GM21390 (cell line): Measurements from ENCODE around the gene ZNF723.
"Not testable (repeated sequence)": the region's sequence is repeated elsewhere in the genome, so short reads cannot be mapped to it uniquely, and the experiment has no call there.

Experiments
- ATAC-seq: cut with Tn5 transposase; IDR thresholded peaks from one replicate; pipeline ENCODE4 v1.9.1; 2021; ENCODE audit not compliant: unreplicated experiment

Gene ZNF723

DNA sequence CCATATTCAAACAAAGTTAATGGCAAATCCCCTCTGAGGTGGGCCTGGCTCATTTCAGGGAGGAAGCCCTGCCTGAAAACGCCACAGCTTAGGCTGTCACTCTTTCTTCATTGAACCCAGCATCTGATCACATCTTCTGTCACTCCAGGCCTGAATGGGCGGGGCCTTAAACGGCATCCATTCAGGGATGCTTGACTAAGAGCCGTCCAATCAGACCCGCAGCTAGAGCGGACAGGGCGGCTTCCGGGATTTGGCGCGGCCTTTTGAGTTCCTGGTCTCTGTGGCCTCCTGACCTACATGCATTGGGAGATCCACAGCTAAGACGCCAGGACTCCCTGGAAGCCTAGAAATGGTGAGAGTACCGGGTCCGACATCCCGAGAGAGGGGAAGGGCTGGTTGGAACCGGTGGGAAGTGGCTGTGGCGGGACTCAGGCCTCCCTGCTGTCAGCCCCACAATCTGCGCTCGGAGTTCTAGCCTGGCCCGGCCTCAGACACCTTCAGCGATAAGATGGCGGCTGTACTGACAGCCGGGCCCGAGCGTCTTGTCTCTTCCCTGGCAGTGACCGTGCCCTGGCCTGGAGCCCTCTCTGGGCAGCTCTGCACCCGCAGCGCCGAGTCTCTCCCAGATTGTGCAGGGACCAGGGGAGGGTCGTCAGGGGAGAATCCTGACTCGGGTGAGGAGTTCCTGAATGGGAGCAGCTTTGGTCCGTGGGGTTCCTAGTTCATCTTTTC lies at the start of gene ZNF723:
Gene ZNF723, plus strand, starts transcription at position 261 of the 732 bp plus-strand sequence. Its CDS starts 89 bp downstream, at position 350.
- no peak for ATAC-seq

DNA sequence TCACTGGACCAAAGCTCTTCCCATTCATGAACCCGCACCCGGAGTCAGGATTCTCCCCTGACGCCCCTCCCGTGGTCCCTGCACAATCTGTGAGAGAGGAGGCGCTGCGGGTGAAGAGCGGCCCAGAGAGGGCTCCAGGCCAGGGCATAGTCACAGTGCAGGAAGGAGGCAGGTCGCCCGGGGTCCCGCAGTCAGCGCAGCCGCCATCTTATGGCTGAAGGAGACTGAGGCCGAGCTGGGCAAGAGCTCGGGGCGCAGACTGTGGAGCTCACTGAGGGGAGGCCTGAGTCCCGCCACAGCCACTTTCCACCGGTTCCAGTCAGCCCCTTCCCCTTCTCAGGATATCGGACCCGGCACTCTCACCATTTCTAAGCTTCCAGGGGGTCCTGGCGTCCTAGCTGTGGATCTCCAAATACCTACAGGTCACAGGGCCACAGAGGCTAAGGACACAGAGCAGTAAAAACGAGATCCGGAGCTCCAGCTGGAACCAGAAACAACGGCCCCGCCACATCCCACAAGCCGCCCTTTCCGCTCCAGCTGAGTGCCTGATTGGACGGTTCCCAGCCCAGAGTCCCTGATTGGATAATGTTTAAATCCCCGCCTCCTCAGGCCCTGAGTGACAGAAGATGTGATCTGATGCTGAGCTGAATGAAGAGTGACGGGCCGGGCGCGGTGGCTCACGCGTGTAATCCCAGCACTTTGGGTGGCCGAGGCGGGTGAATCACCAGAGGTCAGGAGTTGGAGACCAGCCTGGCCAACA lies 48.3 kb upstream of the ZNF723 start, which contains the start of gene ZNF99:
Gene ZNF99, minus strand, starts transcription at position 501 of the 760 bp plus-strand sequence. Its CDS starts 135 bp downstream, at position 366.
- no peak for ATAC-seq

DNA sequence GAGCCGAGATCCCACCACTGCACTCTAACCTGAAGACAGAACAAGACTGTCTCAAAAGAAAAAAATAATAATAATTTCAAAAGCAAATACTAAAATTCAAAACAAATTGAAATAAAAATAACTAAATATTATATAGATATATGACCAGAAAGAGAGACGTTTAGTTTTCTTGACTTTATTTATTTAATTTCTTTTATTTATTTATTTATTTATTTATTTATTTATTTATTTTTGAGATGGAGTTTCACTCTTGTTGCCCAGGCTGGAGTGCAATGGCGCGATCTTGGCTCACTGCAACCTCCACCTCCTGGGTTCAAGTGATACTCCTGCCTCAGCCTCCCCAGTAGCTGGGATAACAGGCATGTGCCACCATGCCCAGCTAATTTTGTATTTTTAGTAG lies 39.2 kb upstream of the ZNF723 start:
- ATAC-seq, result not testable (repeated sequence)

DNA sequence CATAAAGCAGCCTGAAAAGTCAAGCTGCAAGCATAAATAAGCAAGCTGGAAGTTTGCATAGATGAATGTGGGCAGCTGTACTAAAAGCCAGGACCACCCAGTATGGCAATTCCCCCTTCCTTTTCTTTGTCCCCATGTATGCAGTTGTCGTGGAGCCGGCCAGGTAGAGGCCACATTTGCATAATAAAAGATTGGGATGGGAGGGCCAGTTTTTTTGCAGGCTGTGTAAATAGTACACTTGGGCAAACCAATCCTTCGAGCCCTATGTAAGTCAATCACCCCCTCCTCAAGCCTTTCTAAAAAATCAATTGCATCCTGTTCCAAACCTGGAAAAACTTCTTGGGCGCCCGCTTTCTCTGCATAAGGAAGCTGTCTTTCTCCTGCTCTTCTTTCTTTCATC lies 35.1 kb upstream of the ZNF723 start:
- no peak for ATAC-seq

DNA sequence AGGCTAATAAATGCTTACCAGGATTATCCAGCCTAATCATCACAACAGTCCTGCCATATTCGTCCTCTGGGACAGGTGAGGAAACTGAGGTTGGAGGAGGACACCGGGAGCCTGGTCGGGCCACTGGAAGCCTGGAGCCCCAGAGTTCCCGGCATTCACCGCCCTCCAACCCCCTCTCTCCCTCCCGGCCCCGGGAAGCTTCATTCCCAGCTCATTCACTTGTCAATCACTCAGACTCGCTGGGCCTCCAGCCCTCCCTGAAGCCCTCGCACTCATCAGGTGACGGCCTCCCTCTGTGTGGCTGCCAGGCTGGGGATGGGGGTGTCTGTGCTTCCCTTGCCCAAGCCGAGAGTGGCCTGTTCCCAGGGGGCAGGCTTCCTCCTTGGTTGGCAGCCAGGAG lies 25.7 kb upstream of the ZNF723 start:
- no peak for ATAC-seq

DNA sequence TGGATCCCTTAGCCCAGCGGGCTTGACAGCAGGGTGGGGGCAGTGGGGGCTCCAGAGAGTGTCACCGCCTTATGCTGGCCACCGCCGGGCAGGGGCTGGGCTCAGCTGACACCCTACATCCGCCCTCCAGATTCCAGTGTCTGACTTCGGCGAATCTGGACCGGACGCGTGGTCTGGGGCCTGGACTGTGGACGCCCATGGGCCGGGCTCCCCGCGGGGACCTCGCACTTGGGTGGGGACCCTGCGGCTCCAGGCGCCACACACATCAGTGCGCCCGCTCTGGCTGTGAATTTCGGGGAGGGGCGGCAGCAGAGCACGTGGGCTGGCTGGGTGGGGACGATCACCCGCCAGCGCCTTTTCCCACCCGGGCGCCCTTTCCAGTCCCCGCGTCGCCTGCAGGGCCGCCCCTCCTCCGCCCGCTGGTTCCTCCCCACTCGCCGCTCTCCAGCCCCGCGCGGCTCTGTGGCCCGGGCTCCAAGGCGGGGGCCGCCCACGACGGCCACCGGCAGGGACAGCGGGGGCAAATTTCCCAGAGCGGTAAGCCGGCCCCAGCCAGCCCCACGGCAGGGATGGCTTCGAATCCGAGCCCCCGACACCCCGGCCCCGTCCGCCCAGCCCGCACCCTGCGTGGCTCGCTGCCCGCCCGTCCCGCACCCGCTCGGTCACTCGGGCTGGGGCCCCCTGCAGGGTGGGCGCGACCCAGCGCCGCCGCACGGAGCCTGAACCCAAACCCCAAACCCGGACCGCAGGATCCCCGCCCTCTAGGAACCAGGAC lies 24.8 kb upstream of the ZNF723 start:
- no peak for ATAC-seq

DNA sequence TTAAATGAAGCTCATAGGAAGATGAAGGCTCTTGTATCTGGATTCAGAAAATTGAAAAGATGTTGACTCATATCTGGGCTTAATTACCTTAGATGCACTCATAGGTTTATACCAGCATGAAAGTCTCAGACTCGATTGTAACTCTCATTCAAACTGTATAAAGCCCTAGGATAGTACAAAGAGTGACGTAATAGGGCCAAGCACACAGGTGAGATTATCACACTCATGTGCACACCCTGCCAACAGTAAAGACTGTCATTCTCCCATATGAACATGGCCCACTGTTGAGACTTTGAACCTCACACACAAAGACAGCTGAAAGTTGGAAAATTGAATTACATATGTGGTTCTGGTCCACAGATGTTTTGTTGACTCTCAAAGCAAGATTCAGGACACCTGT lies 18.0 kb upstream of the ZNF723 start:
- ATAC-seq, result no peak

DNA sequence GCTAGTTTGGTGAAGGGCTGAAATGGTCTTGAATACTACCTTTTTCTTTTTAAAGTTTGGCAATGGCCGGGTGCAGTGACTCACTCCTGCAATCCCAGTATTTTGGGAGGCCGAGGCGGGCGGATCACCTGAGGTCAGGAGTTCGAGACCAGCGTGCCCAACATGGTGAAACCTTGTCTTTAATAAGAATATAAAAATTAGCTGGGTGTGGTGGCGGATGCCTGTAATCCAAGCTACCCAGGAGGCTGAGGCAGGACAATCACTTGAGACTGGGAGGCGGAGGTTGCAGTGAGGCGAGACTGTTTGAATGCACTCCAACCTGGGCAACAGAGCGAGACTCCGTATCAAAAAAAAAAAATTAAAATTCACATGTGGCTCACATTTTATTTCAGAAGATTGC lies 880 bp upstream of the ZNF723 start:
- no peak for ATAC-seq

DNA sequence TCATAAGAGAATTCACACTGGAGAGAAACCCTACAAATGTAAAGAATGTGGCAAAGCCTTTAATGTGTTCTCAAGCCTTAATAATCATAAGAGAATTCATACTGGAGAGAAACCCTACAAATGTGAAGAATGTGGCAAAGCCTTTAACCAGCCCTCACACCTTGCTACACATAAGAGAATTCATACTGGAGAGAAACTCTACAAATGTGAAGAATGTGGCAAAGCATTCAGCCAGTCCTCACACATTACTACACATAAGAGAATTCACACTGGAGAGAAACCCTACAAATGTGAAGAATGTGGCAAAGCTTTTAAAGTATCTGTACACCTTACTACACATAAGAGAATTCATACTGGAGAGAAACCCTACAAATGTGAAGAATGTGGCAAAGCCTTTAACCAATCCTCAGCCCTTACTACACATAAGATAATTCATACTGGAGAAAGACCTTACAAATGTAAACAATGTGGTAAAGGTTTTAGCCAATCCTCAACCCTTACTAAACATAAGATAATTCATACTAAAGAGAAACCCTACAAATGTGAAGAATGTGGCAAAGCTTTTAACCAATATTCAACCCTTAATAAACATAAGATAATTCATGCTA lies 25.7 kb downstream of the ZNF723 start:
- ATAC-seq, result not testable (repeated sequence)

DNA sequence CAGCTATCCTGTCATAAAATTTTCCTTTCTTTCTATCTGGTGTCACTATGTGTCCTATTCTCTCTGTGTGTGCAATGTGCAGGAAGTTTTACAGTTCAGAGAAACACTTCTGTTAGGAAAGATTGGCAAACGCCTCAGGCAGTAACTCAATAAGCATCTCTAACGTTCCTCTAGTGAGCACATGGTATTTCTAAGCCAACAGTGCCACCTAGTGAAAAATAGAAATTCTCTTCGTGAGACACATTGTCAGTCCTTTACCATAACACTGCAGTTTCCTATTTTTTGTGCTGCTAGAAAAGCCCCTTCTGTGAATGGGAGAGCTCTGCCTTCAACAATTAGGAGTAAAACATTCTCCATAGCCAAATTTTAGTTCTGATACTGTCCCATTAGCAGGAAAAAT lies 50.7 kb downstream of the ZNF723 start:
- no peak for ATAC-seq

DNA sequence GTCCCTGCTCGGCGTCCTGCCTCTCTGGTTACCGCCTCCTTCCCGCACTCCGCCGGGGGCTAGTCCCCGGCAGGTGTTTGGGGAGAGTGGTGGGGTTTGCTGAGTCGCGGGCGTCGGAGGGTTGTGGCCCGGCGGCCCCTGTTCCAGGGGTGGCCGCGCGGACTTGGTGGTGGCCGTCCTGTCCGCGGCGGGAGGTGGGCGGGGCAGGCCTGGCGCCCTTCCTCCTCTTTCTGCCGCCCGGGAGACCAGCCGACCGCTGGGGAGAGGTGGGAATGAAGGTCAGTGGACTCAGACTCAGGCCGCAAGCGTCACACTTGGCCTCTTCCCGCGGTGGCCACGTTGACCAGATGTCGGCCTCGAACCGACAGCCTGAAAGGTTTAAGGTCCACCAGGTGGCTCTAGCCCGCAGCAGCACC lies 61.8 kb downstream of the ZNF723 start:
- ATAC-seq, result no peak

DNA sequence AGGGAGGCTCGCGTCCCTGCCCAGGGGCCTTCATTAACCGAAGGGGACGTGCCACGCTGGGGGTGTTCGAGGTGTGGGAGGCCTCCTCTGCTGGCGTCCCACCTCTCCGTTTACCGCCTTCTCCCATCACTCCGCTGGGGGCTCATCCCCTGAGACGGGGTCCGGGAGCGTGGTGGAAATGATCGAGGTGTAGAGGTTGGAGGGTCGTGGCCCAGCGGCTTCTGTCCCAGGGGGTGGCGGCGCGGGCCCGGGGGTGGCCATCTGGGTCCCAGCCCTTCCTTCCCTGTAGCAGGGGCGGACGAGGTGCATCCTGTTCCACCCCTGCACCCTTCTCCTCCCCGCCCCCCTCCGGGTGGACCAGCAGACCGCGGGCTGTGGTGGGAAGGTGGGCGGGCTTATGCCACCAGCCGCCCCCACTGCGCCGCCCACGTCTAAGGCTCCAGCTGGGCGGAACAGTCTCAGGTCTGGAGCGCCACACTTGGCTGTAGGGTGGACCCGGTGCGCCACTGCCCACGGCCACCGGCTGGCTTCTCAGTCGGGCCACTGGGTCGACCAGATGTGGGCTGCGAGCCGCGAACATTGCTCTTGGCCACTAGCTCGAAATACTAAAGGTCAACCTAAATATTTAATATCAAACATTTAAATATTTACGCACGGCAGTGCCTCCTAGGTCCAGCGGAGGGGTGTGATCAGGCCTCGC lies 69.5 kb downstream of the ZNF723 start:
- no peak for ATAC-seq
